GM19240 (cell line): Measurements from ENCODE around the gene C6orf136.

Experiments
- DNase-seq: peaks from one replicate; pipeline ENCODE4 v3.0.0; 2011; ENCODE audit warnings: low spot score; ENCODE audit not compliant: insufficient read length

C6orf136 gene

GRCh38 chr6:30615219-30615957 is 31.5 kb upstream of the C6orf136 start:
- no peak for DNase-seq

- DNase-seq: no peak
Observed at GRCh38 chr6:30615958-30616810, 30.7 kb upstream of the C6orf136 start.

- DNase-seq: peak; percentile 56
Observed at GRCh38 chr6:30616811-30617564, 29.9 kb upstream of the C6orf136 start, which contains the start of gene PPP1R10. Gene PPP1R10, minus strand, starts transcription at chr6:30617243. Its CDS starts 7,299 bp downstream, at chr6:30609944.

GRCh38 chr6:30617565-30618269 is 29.2 kb upstream of the C6orf136 start, which contains the start of gene MRPS18B:
Gene MRPS18B, plus strand, starts transcription at chr6:30617840. Its CDS starts 26 bp downstream, at chr6:30617866.
- DNase-seq: peak; percentile 77

GRCh38 chr6:30618270-30618797 is 28.6 kb upstream of the C6orf136 start:
- DNase-seq: no peak

GRCh38 chr6:30619561-30619960 is 27.4 kb upstream of the C6orf136 start:
- no peak for DNase-seq

- no peak for DNase-seq
Observed at GRCh38 chr6:30625511-30625910, 21.4 kb upstream of the C6orf136 start.

- peak; percentile 81 for DNase-seq
Observed at GRCh38 chr6:30626484-30627366, 20.2 kb upstream of the C6orf136 start, which contains the start of gene ATAT1. Gene ATAT1, plus strand, starts transcription at chr6:30626874.

- no peak for DNase-seq
Observed at GRCh38 chr6:30635834-30636233, 11.1 kb upstream of the C6orf136 start.

GRCh38 chr6:30640481-30640880 is 6.5 kb upstream of the C6orf136 start:
- no peak for DNase-seq

- DNase-seq: no peak
Observed at GRCh38 chr6:30641048-30641447, 5.9 kb upstream of the C6orf136 start.

GRCh38 chr6:30643656-30644055 is 3.3 kb upstream of the C6orf136 start:
- no peak for DNase-seq

GRCh38 chr6:30644769-30645168 is 2.2 kb upstream of the C6orf136 start:
- no peak for DNase-seq

GRCh38 chr6:30645989-30646388 is 944 bp upstream of the C6orf136 start:
- no peak for DNase-seq

- DNase-seq: peak; percentile 71
Observed at GRCh38 chr6:30647242-30648116, 546 bp downstream of the C6orf136 start.

- no peak for DNase-seq
Observed at GRCh38 chr6:30651143-30651542, 4.2 kb downstream of the C6orf136 start.

GRCh38 chr6:30654798-30655742 is 8.1 kb downstream of the C6orf136 start:
- DNase-seq: no peak

GRCh38 chr6:30655743-30656094 is 8.8 kb downstream of the C6orf136 start:
- DNase-seq: no peak
